HG03439 (cell line): Measurements from ENCODE around the gene ASXL1.
"Not testable (repeated sequence)": the region's sequence is repeated elsewhere in the genome, so short reads cannot be mapped to it uniquely, and the experiment has no call there.

Experiments used
- ATAC-seq: cut with Tn5 transposase; IDR thresholded peaks from one replicate; pipeline ENCODE4 v1.9.1; 2021; ENCODE audit warnings: mild to moderate bottlenecking, moderate library complexity; ENCODE audit not compliant: unreplicated experiment

ASXL1 gene

DNA sequence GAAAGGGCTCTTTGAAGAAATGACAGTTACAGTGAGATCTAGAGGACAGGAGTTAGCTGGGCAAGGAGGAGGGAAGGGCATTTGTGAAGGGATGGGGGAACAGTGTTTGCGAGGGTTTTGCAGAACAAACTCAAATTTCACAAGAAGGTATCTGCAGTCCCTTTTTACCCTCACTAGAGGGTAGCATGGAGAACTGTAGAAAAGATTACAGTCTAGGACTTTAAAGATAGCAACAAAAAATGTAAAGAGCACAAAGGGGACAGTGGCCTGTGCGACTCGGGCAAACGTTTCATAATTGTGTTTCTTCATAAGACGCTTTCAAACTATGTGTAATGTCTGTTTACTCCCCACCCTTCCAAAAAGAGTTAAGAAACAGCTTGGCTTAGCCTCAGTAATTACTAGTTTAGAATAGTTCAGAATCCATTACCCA, 21.2 kb upstream of the ASXL1 start:
- no peak for ATAC-seq

DNA sequence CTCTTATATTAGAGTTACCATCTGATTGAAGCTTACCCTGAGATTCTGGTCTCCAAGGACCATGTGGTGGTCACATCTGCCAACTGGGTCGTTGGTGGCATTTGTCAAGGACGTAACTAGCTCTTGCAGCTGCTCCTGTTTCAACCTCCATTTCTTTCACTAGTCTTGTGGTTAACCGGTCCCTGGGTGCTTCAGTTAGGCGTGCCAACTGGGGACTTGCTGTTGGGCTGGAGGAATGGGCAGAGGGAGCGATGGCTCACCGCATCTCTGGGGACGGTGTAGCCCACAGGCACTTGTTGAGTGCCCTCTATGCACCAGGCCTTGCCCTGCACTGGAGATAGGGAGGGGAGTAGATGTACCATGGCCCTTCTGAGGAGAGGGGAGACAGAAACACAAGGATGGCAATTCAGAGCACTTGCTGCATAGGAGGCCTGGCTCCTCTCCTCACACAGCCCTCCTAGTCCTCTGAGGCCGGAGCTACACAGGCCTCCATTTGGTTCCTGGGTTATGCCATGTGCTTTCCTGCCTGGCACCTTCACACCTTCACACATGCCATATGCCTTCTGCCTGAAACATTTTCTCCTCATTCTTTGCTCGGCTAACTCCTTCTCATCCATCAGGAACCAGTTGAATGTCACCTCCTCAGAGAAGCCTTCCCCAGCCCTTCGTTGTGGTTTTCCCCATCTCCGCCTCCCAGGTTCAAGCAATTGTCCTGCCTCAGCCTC, 20.0 kb upstream of the ASXL1 start:
- no peak for ATAC-seq

DNA sequence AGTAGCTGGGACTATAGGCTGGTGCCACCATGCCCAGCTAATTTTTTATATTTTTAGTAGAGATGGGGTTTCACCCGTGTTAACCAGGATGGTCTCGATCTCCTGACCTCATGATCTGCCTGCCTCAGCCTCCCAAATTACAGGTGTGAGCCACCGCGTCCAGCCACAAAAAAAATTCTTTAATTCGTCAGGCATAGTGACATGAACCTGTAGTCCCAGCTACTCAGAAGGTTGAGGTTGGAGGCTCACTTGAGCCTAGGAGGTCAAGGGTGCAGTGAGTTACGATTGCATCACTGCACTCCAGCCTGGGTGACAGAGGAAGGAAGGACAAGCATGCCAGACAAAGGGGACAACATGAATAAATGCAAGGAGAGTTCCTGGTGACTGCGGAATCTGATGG, 19.5 kb upstream of the ASXL1 start:
- ATAC-seq = no peak

DNA sequence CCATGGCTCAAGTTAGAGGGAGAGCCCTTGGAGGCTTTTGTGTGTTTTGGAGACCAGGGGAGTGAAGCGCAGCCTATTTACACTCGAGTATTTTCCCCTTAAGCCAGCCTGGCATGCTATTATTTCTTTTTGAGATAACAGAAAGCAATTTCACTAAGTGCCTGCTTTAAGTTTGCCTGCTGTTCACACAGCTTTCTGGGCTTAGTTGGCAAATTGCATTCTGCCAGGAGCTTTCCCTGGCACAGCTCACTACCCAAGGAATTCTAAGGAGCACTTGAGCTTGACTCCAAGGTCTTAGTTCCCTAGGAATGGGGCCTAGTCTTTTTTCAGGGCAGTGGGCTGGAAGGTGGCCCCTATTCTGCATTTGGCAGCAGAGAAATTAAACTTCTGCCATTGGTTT, 19.0 kb upstream of the ASXL1 start:
- ATAC-seq = no peak

- not testable (repeated sequence) for ATAC-seq
Measured at GRCh38 chr20:32341053-32341452, 17.1 kb upstream of the ASXL1 start.

DNA sequence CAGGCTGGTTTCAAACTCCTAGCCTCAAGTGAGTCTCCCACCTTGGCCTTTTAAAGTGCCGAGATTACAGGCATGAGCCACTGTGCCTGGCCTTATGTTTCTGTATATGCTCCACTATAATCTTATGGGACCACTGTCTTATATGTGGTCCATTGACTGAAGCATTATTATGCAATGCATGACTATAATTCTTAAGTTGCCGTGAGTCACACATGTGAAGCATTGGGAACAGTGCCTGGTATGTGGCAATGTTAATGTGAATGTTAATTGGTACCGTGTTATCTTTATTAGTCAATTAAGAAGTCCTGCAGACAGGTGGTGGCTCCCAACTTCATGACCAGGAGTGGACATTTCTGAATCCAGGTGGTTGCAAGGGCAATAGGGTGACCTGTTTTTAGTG, 14.7 kb upstream of the ASXL1 start:
- ATAC-seq = no peak

DNA sequence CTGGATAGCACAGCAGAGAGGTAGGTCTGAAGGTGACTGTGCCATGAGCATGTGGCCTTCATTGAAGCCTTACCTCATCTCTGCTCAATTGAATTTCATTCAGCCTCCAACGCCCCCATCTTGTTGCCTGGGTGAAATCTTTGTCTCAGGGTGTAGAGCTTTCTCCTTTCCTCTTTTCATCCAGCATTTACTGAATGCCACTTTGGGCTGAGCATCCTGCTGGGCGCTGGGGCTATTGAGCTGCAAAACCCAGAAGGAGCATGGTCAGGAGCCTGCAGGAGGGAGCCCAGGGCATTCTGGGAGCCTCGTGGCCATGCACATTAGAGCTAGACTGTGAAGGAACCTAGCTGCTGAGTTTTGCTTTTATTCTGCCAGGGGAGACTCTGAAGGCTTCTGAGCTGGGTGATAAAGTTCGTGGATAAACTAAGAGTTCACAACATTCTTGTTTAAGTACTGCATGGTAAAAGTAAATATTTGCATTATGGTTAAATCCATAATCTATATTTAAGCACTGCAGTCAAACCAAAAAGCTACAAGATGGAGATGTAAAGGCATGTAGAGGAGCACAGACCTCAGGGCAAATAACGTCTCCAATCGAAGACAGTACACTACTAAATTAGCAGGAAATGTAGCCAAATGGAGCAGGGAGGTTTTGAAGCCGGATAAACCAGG, 13.2 kb upstream of the ASXL1 start:
- ATAC-seq = no peak

GRCh38 chr20:32348207-32348606, 9.9 kb upstream of the ASXL1 start:
- ATAC-seq = no peak

DNA sequence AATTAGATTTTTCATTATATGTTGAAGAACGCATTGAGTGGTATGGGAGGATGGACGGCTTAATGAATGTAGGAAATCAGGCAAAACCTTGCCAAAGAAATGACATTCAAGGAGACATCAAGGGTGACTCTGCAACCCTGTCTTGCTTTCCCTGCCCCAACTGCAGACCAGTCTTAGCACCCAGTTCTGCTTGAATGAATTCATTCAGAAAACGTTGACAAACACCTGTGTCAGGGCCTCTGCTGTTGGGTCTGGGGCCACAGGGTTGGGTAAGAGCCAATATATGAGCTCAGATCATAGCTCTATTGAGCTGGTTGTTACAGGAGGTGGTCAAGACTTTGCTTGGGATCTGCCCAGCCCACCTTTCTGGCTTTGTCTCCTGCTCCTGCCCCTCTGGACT, 7.7 kb upstream of the ASXL1 start:
- no peak for ATAC-seq

DNA sequence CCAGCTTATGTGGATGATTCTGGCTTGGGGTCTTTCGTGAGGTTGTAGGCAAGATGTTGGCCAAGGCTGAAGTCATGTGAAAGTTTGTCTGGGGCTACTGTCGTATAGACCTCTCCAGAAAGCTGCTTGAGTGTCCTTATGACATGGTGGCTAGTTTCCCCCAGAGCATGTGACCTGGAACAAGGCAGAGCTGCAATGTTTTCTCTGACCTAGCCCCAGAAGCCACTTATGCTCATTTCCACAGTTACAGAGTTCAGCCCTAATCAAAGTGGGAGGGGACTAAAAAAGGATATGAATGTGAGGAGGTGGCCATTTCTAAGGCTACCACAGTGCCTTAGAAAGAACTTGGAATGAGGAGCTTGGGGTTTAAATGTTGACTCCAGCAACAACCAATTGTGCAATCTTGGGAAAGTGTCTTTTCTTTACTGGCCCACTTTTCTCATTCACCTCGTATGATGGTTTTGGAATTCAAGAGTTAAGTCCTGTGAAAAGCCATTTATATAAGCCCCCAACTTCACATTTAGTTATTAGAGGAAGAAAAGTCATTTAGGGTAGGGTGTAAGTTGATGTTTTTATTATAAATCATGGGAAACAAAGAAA, 5.9 kb upstream of the ASXL1 start:
- no peak for ATAC-seq

GRCh38 chr20:32353848-32354496, 4.2 kb upstream of the ASXL1 start:
- no peak for ATAC-seq

DNA sequence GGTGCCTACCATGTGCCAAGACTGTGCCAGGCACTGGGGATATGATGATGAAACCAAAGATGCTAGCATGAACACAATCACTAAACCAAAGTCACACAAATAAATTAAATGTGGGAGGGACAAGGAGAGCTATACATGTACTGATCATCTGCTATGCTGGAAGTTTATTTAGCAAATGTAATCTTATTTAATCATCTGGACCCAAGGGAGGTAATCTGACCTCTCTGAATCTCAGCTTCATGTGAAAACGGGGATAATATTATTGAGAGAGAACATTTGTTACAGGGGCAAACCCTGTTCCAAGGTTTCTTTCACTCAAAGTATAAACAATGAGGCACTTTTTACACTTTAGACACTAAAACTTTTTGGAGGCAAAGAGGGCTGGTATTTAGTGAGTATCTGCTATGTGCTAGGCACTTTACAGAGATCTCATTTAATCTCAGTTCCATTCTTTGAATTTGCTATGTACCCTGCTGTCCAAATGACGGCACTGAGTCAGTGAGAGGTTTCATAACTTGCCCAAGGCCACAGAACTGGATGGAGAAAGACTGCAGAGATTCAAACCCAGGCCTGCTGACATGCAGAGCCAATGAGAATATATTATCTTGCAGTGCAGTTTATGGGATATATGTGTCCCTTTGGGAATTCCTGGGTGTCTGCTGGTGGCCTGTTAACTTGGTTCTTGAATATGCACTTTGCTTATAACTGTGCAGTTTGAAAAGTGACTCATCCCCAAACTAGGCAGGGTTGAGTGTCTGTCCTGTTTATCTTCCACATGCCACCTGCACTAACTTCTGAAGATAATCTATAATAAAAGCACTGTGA, 3.3 kb upstream of the ASXL1 start:
- no peak for ATAC-seq

GRCh38 chr20:32355417-32355841, 2.7 kb upstream of the ASXL1 start:
- peak; percentile 28 for ATAC-seq

DNA sequence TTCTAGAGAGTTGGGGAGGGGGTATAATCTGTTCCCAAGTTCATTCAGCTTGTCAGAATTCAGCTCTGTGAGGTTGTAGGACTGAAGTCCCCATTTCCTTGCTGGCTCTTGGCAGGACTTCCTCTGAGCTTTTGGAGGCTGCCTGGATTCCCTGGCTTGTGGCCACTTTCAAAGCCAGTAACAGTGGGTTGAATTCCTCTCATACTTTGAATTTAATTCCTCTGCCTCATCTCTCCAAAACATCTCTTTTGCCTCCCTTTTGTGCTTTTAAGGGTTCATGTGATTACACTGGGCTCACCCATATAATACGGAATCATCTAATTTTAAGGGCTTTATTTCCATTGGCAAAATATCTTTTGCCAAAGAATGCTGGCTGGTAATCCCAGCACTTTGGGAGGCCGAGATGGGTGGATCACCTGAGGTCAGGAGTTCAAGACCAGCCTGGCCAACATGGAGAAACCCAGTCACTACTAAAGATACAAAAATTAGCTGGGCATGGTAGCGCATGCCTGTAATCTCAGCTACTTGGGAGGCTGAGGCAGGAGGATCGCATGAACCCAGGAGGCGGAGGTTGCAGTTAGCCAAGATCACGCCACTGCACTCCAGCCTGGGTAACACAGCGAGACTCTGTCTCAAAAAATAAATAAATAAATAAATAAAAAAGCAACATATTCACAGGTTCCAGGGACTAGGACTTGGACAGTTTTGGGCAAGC, 2.1 kb upstream of the ASXL1 start:
- not testable (repeated sequence) for ATAC-seq

DNA sequence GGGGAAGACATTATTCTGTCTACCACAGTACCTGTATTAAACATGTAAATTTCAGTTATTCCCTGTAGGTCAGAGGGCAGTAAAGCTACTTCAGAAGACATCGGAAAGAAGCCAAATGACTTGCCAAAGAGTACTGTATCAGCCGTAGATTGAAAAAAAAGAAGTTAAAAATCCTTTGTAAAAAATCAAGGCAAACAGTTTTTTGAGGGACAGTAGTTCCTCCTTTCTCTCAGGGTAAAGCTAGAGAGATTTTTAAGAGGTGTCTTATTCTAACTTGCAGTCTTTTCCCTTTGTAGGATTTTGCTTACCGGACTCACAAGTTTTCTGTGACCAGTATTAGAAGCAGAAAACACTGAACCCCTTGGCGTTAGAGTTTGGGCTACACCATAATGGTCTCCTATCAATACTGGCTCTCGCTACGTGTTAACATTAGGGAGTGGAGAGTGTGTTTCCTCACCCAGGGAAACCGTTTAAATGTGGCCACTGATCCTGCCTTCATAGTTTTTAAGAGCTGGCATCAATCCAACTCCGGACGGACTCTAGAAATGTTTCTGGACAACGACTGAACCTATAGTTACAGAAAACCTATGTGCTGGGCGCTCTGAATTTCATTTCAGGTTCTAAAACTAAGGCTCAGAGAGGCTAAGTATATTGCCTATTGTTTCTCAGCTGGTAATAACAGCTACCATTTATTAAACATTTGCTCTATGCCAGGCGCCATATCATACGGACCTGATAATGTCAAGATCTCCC, 1.3 kb upstream of the ASXL1 start:
- no peak for ATAC-seq

GRCh38 chr20:32357375-32357868, 709 bp upstream of the ASXL1 start:
- ATAC-seq = no peak

DNA sequence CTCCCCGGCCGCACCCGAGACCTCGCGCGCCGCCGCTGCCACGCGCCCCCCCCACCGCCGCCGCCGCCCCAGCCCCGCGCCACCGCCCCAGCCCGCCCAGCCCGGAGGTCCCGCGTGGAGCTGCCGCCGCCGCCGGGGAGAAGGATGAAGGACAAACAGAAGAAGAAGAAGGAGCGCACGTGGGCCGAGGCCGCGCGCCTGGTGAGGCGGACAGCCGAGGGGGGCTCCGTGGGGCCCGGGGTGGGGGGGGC, 426 bp downstream of the ASXL1 start:
- ATAC-seq = no peak

DNA sequence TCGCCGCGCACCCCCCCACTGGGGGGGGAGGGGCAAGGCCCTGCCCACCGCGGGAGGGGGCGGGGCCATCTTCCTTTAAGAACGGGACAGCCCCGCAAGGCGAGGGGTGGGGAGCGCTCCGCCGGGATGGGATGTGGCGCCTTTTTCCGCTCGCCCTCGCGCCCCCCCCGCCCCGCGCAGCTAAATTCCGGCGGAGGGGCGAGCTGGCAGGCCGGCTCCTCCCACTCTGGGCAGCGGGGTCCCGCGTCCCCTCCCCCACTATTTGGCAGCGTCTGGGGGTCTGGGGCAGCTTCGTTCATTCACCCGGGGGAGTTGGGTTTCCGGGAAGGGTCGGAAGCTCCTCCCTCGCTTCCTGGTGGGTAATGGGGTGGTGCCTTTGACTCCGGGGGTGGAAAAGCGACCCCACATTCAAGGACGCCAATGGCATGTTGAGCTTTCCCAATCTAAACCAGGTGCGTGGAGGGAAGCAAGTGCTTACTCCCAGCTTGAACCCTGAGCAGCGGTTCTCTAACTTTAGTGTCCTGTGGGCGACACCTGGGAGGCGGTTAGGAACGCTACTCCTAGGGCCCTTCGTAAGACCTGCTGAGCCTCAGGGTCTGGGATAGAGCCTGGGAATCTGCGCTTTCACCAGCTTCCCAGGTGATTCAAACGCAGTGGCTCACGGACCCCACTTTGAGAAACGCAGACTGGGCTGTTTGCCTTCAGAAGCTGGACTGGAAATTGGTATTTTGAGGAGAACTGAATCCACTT, 927 bp downstream of the ASXL1 start:
- no peak for ATAC-seq
